RPMI8226 (cell line): ENCODE results near the gene GUK1.
"Not testable (repeated sequence)": the region's sequence is repeated elsewhere in the genome, so short reads cannot be mapped to it uniquely, and the experiment has no call there.

ENCODE experiments used
- DNase-seq: peaks from one replicate; pipeline ENCODE4 v3.0.0-alpha.2; 2015

GUK1 gene

DNA sequence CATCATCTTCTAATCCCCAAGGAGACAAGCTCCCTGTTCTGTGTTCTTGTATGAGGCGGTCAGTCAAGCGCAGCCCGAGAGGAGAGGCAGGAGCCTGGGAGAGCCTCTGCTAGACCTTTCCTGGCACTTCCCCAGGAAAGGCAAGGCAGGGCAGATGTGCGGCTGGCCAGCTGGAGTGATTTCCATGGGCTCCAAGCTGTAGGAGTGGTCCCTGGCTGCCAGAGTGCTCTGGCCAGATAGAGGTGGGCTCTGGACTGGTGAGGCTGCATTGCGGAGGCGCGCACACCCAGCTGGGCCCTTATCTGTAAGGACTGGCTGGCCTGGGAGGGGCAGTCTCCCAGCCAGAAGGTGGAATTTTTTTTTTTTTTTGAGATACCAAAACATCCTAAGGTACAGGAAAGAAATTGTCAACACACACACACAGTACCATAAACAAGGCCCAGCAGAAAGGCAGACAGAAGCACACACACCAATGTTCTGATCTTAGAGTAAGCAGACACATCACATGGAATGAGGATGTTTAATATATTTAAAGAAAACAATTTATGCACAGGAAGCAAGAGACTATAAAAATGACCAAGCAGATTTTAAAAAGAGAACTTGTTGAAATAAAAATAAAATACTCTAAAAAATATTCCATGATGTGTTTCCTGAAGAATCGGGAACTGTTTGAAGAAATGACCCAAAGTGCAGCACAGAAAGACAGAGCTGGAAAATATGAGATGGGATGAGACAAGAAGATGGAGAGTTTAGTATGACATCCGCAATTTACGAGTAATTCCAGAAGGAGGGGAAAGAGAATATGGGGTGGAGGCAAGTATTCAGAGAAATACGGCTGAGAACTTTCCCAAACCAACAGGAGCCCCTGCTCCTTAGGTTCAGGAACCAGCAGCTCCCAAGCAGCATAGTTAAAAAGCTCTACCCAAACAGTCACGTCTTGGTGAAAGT lies 38.9 kb downstream of the GUK1 start:
- no peak for DNase-seq

DNA sequence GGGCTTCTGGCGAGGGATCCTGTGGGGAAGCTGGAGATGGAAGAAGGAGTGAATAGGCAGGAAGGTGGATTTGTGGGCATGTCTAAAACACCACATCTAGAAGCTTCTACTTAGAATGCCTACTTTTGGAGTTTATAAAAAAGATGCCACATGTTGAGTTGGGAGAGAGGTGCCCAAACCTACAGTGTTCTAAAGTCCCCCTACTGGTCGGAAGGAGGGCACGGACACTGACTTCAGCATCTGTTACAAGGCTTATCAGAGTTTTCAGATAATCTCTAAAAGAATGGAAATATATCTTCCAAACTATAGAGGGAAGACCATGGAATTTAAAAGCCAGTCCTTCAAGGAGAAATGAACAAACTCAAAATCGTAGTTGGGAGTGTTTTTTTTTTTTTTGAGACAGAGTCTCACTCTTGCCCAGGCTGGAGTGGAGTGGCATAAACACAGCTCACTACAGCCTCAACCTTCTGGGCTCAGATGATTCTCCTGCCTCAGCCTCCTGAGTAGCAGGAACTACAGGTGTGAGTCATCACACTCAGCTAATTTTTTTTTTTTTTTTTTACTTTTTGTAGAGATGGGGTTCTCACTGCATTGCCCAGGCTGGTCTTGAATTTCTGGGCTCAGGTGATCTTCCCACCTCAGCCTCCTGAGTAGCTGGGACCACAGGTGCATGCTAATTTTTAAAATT lies 40.3 kb downstream of the GUK1 start:
- peak; percentile 50 for DNase-seq

DNA sequence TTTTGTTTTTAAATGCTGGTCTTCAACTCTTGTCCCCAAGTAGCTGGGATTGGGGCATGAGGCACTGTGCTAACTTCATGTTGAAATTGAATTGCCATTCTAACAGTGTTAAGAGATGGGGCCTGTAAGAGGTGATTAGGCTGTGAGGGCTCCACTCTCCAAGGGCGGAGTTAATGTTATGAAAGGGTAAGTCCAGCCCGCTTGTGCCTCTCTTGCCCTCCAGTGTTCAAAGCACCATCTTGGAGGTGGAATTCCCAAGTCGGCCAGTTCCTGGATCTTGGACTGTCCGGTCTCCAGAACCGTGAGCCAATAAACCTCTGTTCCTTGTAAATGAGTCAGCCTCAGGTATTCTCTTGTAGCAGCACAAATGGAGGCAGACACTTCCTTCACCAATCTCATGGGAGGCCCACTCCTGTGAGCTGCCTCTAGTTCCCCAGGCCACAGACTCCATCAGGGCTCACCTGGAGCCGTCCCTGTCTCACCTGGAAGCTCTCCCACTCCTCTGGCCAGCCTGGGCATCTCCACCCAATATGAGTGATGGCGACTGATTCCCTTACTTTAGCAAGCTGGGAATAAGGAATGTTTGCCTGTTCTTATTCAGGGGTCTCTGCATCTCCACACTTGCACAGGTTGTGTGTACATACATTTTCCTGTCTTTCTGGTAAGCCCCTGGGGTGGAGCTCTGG lies 41.0 kb downstream of the GUK1 start:
- DNase-seq, result no peak

DNA sequence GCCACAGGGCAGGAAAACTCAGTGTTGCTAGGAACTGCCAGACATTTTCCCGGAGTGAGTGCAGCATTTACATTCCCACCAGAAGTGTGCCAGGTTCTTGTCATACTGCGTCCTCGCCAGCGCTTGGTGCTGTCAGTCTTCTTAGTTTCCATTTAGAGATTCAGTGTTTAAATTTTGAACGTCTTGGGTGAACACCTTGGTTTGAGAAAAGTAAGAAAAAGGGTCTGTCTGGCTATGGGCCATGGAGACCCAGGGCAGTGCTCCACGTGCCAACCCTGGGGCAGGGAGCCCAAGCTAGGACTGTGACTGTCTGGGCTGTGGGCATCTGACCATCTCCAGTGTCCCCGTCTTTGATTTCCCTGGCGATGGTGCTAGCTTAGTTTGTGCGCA lies 41.6 kb downstream of the GUK1 start:
- DNase-seq, result no peak

DNA sequence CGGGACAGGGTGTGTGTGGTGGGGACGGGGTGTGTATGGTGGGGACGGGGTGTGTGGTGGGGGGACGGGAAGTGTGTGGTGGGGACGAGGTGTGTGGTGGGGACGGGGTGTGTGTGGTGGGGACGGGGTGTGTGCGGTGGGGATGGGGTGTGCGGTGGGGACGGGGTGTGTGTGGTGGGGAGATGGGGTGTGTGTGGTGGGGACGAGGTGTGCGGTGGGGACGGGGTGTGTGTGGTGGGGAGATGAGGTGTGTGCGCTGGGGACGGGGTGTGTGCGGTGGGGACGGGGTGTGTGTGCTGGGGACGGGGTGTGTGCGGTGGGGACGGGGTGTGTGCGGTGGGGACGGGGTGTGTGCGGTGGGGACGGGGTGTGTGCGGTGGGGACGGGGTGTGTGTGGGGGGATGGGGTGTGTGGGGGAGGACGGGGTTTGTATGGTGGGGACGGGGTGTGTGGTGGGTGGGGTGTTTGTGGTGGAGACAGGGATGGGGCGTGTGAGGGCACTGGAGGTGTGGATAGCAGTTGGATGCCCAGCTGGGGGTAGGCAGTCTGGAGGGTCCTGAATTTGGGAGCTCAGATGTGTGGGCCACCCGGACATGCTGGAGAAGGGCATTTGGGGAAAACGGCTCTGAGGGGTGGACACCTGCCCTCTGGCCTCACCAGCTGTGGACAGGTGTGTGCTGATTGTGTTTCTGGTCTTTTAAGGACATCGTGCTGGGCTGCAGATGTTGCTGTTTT lies 42.4 kb downstream of the GUK1 start:
- DNase-seq, result no peak

DNA sequence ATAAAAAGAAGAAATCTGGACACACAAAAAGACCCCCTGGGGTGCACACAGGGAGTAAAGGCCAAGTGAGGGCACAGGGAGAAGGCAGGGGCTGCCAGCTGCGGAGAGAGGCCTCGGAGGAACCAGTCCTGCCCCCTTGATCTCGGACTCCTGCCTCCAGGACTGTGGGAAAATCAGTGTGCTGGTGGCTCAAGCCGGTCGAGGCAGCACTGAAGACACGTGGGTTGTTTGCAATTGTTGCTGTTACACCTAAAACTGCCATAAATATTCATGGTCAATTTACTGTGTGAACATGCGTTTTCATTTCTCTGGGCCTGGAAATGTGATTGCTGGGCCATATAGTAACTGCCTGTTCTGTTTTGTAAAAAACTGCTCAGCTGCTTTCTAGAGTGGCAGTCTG lies 44.1 kb downstream of the GUK1 start:
- no peak for DNase-seq

DNA sequence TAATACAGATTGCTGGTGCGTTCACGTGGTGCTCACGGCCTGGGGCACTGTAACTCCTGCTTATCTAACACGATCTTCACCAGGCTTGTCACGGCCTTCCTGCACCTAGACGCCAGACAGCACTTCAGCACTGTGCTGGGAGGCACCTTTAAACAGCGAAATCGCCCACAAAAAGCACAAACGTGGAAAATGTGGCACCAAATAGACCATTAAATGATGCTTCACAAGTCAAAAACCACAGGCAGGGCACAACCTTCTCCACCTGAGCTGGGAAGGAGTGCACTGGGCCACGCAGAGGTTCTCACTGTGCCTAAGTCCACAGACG lies 45.5 kb downstream of the GUK1 start:
- DNase-seq, result no peak

DNA sequence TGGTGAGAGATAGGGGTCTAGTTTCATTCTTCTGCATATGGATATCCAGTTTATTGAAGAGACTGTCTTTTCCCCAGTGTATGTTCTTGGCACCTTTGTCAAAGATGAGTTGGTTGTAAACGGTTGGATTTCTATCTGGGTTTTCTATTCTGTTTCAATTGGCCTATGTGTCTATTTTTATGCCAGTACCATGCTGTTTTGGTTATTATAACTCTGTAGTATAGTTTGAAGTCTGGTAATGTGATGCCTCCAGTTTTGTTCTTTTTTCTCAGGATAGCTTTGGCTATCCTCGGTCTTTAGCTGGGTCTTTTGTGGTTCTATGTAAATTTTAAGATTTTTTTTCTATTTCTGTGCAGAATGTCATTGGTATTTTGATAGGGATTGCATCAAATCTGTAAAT lies 48.2 kb downstream of the GUK1 start:
- not testable (repeated sequence) for DNase-seq

DNA sequence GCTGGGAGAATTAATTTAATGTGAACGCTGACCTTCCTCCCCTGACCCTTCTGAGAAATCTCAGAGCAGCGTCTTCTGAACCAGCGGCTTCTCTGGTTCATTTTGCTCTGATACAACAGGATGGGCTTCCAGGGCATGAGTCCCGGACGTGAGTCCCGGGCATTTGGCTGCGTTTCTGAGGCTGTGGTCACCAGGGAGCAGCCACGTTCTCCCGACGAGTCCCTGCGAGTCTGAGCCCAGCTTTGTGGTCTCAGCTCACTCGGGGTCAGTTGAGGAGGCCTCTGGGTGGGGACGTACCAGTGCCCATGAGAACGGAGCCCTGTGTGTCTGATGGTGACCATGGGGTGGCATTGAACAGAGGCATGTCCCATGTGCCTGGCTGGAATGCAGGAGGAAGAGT lies 50.1 kb downstream of the GUK1 start:
- no peak for DNase-seq

DNA sequence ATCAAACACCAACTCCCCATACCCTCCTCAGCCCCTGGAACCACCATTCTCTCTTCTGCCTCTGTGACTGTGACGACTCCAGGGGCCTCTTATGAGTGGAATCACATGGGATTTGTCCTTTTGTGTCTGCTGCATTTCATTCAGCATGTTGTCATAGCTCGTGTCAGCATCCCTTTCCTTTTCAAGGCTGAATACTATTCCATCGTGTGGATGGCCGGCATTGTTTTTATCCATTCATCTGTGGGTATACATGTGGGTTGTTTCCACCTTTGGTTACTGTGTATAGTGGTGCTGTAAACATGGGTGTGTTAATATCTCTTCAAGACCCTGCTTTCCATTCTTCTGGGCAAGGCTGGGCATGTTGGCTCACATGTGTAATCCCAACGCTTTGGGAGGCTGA lies 50.7 kb downstream of the GUK1 start:
- no peak for DNase-seq

DNA sequence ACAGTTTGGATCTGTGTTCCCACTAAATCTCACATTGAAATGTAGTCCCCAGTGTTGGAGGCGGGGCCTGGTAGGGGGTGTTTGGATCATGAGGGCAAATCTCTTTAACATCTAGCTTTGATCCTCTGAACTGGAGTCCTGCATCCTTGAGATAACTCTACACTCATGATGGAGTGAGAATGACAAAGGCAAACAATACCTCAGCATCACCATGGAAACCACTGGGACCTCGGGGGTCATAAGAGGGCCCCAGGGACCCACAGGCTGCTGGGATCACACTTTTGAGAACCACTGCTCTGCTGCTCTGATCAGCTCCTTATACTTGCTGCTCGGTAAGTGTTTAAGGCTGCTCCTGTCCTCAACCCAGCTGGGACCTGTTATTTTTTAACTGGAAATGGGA lies 54.4 kb downstream of the GUK1 start:
- no peak for DNase-seq

DNA sequence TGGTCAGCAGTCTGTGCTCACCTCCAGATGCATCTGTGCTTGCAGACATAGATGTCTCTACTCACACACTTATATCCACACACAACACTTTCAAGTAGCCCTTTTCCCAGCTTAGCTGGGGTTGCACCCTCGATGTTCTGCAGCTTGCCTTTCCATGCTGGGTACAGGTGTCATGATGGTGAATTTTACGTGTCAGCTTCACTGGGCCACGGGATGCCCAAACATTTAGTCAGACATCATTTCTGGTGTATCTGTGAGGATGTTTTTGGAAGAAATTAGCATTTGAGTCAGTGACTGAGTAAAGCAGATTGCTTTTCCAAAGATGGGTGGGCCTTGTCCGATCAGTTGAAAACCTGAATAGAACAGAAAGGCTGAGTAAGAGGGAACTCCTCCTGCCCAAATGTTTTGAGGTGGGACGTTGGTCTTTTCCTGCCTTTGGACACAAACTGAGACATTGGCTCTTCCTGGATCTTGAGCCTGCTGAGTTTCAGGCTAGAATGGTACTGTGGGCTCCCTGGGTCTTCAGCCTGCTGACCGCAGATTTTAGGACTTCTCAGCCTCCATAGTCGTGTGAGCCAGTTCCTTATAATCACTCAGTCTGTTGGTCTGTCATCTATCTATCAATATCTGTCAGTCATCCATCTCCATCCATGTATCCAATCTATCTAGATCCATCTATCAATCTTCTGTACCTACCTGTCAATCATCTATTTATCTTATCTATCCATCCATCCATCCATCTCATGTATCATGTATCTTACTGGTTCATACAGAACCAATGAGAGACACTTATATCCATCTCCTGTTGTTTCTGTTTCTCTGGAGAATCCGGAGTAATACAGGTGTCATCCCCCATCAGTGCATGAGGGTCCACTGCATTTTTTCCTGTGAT lies 55.1 kb downstream of the GUK1 start:
- no peak for DNase-seq

DNA sequence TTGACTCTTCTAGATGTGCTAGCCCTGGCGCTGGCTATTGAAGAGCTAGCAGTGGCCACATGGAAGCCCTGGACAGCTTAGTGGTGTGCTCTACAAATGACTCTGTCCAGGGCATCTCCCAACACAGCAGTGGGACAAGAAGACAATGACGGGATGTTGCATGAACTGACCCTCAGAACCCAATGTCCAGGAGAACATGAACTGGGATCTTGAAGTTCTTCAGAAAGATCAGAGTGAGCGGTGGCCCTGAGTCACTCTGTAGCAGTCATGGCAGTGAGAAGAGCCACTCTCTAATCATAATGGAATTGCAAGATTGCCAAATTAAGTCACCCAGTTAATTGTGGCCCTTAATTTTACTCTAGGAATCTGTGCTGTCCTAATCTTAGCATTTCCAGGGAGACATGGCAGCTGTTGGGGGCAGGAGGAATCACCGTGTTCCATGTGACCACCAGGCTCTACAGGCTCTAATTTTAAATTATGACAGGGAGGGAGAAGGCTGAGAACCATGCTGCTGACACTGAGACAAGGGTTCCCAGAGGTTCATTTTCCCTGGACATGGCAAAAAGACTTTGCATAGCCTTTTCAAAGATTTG lies 57.6 kb downstream of the GUK1 start:
- no peak for DNase-seq
